Measurements from ENCODE around the gene RAD51.
A peak's percentile ranks its signal among the peaks of the same experiment; 100 is the strongest.
"Not testable (repeated sequence)": the region's sequence is repeated elsewhere in the genome, so short reads cannot be mapped to it uniquely, and the experiment has no call there.

Gene RAD51

DNA sequence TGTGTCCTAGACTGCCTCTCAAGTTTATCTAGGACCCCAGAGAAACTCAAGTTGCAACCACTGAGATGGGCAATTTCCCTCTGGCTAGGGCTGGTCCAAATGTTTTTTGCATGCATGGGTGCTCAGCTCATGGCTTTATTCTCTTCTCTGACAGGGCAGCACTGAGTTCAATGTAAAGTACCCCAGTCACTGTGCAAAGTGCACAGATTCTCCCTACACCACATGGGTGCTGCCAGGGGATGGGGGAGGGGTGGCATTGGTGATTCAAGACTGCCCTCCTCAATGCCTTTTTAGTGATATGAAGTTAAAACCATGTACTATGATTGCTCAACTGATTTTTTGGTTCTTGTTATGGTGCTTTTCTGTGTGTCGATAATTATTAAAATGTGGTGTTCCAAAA is 14.8 kb upstream of the RAD51 start:
- H3K4me3 ChIP-seq (ENCODE audit: low read depth, low read length): no peak overlapping the region
- TF ChIP-seq, protein P1, sequence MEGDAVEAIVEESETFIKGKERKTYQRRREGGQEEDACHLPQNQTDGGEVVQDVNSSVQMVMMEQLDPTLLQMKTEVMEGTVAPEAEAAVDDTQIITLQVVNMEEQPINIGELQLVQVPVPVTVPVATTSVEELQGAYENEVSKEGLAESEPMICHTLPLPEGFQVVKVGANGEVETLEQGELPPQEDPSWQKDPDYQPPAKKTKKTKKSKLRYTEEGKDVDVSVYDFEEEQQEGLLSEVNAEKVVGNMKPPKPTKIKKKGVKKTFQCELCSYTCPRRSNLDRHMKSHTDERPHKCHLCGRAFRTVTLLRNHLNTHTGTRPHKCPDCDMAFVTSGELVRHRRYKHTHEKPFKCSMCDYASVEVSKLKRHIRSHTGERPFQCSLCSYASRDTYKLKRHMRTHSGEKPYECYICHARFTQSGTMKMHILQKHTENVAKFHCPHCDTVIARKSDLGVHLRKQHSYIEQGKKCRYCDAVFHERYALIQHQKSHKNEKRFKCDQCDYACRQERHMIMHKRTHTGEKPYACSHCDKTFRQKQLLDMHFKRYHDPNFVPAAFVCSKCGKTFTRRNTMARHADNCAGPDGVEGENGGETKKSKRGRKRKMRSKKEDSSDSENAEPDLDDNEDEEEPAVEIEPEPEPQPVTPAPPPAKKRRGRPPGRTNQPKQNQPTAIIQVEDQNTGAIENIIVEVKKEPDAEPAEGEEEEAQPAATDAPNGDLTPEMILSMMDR (IDR thresholded peaks at IDR 0.05; ENCODE audit: low read depth, low read length): no peak
- TF ChIP-seq MAX (IDR thresholded peaks at IDR 0.05; ENCODE audit: low read depth, low read length) (no peak), POLR2A (IDR thresholded peaks at IDR 0.05; ENCODE audit: extremely low read depth, insufficient read length) (no peak), MYC (IDR thresholded peaks at IDR 0.05; ENCODE audit: low read depth, low read length) (no peak)
- peak; percentile 15 for DNase-seq (ENCODE audit: low read depth)

DNA sequence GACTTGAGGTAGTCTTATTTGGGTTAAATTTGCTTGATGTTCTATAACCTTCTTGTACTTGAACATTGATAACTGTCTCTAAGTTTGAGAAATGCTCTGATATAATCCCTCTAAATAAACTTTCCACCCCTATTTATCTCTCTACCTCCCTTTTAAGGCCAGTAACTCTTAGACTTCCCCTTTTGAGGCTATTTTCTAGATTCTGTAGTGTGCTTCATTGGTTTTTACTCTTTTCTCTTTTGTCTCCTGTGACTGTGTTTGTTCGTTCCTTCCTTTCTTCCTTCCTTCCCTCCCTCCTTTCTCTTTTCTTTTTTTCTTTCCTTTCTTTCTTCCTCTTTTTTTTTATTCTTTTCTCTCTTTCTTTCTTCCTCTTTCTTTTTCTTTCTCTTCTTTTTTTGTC is 14.0 kb upstream of the RAD51 start:
- DNase-seq (ENCODE audit: low read depth); H3K4me3 ChIP-seq (ENCODE audit: low read depth, low read length): not testable (repeated sequence)

- TF ChIP-seq, protein P1 (IDR thresholded peaks at IDR 0.05; ENCODE audit: low read depth, low read length): no peak
- no peak for TF ChIP-seq POLR2A (IDR thresholded peaks at IDR 0.05; ENCODE audit: extremely low read depth, insufficient read length)
- no peak for TF ChIP-seq MYC (IDR thresholded peaks at IDR 0.05; ENCODE audit: low read depth, low read length)
- no peak for TF ChIP-seq MAX (IDR thresholded peaks at IDR 0.05; ENCODE audit: low read depth, low read length)
- H3K4me3 ChIP-seq (ENCODE audit: low read depth, low read length): no peak overlapping the region
- DNase-seq (ENCODE audit: low read depth): no peak
Observed at GRCh38 chr15:40684381-40684780, 10.6 kb upstream of the RAD51 start.

DNA sequence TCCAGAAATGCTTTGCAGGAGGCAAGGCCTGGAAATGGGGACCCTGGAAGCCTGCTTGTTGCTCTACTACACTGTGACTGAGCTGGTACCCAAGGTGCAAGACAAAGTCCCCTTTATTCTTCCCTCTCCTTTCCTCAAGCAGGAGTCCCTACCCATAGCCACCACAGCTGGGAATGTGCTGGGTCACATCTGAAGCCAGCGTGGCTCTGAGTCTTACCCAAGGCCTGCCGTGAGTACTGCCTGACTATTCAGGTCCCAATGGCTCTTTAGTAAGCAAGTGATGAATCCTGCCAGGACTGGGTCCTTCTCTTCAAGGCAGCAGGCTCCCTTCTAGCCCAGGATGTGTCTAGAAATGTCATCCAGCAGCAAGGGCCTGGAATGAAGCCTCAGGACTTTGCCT is 9.6 kb upstream of the RAD51 start:
- TF ChIP-seq MYC (IDR thresholded peaks at IDR 0.05; ENCODE audit: low read depth, low read length): no peak
- TF ChIP-seq, protein P1 (IDR thresholded peaks at IDR 0.05; ENCODE audit: low read depth, low read length): no peak
- no peak for TF ChIP-seq MAX (IDR thresholded peaks at IDR 0.05; ENCODE audit: low read depth, low read length)
- TF ChIP-seq POLR2A (IDR thresholded peaks at IDR 0.05; ENCODE audit: extremely low read depth, insufficient read length): no peak
- DNase-seq (ENCODE audit: low read depth): no peak
- H3K4me3 ChIP-seq (ENCODE audit: low read depth, low read length): no peak overlapping the region

DNA sequence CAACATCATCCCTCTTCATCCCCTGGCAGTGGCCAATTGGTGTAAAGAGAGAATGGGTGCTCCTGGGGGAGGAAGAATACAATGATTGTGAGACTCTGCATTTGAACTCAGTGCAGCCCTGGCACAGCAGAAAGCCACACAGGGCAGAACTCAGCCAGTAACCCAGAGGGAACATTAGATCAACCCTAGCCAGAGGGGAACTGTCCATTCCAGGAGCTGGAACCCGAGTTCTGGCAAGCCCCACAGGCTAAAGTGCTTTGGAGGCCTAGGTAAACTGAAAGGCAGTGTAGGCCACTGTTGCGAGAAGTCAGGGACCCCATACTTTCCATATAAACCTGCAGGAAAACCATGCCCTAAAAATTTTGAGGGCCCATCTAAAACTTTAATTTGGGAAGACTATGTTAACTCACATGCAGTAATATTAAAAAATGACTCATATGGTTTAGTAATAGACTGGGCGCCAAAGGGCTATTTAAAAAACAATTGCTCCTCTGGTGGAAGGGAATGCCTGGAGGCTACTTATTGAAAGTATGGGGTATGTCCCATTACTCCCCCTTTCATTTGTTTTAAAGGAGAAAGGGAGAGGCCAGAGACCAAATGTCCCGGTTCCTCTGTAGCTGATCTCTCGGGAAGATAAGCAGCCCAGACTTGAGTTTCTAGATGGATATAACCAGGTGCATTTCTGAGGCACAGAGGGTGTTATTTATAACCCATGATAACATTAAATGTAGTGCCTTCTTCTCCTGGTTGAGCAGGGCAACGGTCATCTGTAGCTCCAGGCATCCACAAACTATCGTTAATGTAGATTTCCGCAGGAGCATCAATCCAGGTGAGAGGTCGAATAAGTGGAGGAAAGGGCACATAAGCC is 5.8 kb upstream of the RAD51 start:
- TF ChIP-seq MAX (IDR thresholded peaks at IDR 0.05; ENCODE audit: low read depth, low read length) (no peak), POLR2A (IDR thresholded peaks at IDR 0.05; ENCODE audit: extremely low read depth, insufficient read length) (no peak)
- no peak for DNase-seq (ENCODE audit: low read depth)

GRCh38 chr15:40691737-40692136 is 3.2 kb upstream of the RAD51 start:
- no peak for DNase-seq (ENCODE audit: low read depth)
- no peak for TF ChIP-seq POLR2A (IDR thresholded peaks at IDR 0.05; ENCODE audit: extremely low read depth, insufficient read length)
- TF ChIP-seq, protein P1 (IDR thresholded peaks at IDR 0.05; ENCODE audit: low read depth, low read length): no peak
- no peak for TF ChIP-seq MAX (IDR thresholded peaks at IDR 0.05; ENCODE audit: low read depth, low read length)
- TF ChIP-seq MYC (IDR thresholded peaks at IDR 0.05; ENCODE audit: low read depth, low read length): no peak
- H3K4me3 ChIP-seq (ENCODE audit: low read depth, low read length): no peak overlapping the region

More for the DNA sequence above, 5.8 kb upstream of the RAD51 start:
- no peak overlapping the region for H3K4me3 ChIP-seq (ENCODE audit: low read depth, low read length)
